Eye (tissue), 1 donor: ENCODE results near the gene CFAP299.
A peak's percentile ranks its signal among the peaks of the same experiment; 100 is the strongest.
"Not testable (repeated sequence)": the region's sequence is repeated elsewhere in the genome, so short reads cannot be mapped to it uniquely, and the experiment has no call there.

ENCODE experiments used
- DNase-seq: peaks from one replicate; pipeline ENCODE4 v3.0.0-alpha.2; 2015

Gene CFAP299

GRCh38 chr4:80611678-80611979 is 276.1 kb downstream of the CFAP299 start:
- DNase-seq: no peak

- peak; percentile 54 for DNase-seq
Observed at GRCh38 chr4:80613470-80613869, 277.9 kb downstream of the CFAP299 start.

GRCh38 chr4:80614319-80614718 is 278.8 kb downstream of the CFAP299 start:
- DNase-seq: no peak

- no peak for DNase-seq
Observed at GRCh38 chr4:80615099-80615498, 279.6 kb downstream of the CFAP299 start.

- no peak for DNase-seq
Observed at GRCh38 chr4:80619070-80619674, 283.6 kb downstream of the CFAP299 start.

DNA sequence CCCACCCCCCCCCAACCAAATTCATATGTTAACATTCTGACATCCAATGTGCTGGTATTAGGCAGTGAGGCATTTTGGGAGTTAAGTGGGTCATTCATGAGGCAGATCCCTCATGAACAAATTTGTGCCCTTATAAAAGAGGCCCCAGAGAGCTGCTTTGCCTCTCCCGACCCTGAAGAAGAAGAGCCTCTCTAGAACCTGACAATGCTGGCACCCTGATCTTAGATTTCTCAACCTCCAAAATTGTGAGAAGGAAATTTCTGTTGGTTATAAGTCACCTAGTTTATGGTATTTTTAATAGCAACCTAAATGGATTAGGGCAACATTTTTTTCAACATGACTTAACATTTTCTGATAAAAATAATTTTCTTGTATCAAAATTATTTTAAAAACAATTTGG is 296.3 kb downstream of the CFAP299 start:
- DNase-seq: no peak

DNA sequence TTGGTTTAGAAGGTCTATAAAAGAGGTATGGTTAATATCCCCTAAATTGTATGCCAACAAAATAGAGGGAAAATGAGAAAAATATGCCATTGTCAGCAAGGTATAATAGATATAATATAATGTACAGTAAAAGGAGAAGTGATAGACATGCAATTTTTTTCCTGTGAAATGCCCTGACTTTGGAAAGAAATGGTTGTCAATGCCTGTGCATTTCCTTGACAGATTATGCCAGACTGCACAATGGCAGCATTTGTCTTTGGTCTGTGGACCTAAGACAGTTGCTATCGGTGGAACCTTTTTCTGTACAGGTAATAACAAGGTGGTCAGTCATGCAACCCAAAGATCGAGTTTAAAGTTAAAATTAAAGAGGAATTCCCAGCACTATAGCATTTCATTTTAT is 301.7 kb downstream of the CFAP299 start:
- no peak for DNase-seq

GRCh38 chr4:80646061-80646460 is 310.5 kb downstream of the CFAP299 start:
- no peak for DNase-seq

GRCh38 chr4:80655662-80656061 is 320.1 kb downstream of the CFAP299 start:
- DNase-seq: no peak

DNA sequence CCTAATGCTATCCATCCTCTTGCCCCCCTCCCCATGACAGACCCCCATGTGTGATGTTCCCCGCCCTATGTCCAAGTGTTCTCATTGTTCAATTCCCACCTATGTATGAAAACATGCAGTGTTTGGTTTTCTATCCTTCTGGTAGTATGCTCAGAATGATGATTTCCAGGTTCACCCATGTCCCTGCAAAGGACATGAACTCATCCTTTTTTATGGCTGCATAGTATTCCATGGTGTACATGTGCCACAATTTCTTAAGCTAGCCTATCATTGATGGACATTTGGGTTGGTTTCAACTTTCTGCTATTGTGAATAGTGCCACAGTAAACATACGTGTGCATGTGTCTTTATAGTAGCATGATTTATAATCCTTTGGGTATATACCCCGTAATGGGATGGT is 334.6 kb downstream of the CFAP299 start:
- not testable (repeated sequence) for DNase-seq

DNA sequence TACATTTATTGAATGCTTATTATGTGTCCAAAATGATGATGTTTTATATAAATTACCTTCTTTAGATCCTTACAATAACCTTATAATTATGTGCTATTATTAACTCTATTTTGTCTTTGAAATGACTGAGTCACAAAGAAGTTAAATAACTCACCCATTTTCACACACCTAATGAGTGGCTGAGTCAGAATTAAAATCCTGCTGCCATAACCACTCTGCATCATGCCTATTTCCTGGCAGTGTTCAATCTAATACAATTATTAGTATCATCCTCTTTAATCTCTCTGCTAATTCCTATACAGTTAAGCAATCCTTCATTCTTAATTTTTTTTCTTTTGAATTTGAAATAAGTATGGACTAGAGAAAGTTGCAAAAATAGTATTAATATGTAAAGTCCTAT is 342.9 kb downstream of the CFAP299 start:
- no peak for DNase-seq

DNA sequence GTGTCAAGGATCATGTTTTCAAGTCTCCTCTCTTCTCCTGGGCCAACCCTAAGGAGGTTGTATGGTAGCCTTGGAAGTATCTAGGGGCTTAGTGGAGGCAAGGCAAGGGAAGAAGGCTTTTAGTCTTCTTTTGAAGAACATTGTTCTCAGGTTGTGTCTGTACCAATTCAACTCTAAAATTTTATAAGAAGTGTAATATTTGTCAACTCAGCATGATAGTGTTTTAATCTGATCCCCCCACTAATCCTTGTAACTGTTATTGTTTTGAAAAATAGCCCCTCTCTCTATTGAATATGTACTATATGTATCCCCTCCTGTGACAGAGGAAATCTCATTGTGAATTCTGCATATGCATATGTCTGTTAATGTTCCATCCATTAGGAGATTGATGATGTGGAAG is 345.4 kb downstream of the CFAP299 start:
- no peak for DNase-seq

GRCh38 chr4:80685214-80685613 is 349.7 kb downstream of the CFAP299 start:
- DNase-seq: peak; percentile 38

- DNase-seq: not testable (repeated sequence)
Observed at GRCh38 chr4:80687736-80688135, 352.2 kb downstream of the CFAP299 start.

DNA sequence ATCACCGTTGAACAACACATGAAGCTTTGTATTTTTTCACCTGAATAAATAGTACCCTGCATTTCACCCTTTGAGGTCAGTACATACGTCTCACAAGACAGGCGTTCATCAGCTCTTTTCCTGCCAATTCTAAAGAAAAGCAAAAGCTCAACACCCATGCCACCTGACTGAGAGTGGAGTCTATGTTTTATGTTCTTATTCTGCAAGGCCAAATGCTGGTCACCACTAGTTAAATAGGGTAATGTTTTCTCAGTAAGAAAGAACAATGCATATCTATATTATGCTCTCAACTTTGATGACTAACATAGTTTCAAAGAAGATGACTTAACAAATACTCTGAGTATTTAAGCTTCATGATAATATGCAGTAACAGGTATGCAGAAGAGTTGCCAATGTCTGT is 358.6 kb downstream of the CFAP299 start:
- no peak for DNase-seq

DNA sequence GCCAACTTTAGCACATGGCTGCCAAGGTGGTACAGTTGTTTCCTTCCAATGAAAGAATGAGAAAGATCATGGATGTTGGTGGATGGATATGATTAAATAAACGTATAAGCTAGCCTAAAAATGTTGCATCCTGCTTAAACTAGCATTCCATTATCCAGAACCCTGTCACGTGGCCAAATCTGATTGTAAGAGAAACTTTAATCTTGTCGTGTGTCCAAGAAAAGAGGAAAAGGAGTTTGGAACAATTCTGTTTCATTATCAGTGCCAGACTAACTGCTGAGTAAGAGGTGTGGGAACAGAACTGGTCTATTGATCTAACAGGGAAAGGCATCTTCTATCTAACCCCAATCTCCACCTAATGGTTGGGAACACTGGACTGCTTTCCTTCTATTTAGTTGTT is 369.8 kb downstream of the CFAP299 start:
- DNase-seq: no peak

DNA sequence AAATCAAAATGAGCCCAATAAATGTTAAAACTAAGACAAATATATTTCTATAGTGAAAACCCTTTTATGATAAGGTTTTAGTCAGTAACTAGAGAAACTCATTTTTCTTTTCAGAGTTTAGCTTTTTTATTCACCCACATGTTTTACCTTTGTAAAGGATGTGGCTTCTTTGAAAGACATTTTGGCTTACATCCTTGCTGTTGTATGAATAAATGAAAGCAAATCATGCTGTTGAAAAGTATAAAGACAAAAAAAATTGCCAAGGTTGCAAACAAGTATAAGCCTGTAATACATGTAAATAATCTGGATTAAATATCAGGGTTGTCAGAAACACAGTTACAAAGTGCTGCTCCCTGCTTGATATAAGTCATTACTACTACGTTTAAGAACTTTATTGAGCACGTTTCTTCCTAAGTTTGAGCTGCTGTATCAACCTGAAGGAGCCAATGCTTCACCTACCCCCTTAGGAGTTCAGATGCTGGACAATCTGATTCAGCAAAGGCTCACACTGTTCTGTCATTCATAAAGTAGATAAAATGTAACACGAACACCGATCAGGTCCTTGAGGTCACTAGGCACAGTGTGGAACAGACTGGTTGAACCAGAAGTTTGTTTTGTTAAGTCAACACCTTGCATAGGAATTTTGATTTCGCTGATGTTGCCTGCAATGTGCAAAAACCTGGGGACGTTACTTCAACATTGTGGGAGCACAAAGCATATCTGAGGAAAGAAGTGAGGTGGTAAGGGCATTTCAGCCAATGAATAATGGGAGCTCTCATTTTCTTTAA is 373.7 kb downstream of the CFAP299 start:
- no peak for DNase-seq

DNA sequence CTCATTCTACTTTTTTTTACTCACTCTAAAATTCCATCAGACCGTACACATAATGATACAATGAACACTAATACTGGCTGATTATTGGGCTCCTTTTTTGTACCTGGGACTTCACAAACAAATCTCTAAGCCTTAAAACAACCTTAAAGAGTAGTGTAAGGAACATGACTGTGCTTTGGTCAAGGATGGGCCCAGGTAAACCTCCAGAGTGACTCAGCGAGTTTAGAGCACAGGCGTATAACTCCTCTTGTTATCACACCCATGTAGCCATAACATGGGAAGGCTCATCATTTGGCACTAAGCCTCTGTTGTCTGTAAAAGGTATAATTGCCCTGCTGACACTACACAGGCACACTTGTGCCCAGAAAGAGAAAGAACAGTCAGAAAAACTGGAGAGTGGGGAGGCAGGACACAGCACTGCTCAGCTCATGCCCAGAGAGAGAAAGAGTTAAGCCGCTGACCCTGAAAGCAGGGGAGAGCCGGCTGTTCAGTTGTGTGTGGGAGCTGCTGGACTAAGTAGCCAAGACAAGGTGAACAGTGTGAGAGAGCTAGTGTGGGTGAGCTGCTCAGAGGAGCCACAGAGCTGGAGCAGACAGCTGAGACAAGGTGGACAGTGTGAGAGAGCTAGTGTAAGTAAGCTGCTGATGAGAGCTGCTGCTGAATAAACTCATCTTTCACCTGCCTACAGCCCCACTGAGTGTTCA is 375.4 kb downstream of the CFAP299 start:
- DNase-seq: no peak

- DNase-seq: no peak
Observed at GRCh38 chr4:80711956-80712355, 376.4 kb downstream of the CFAP299 start.

DNA sequence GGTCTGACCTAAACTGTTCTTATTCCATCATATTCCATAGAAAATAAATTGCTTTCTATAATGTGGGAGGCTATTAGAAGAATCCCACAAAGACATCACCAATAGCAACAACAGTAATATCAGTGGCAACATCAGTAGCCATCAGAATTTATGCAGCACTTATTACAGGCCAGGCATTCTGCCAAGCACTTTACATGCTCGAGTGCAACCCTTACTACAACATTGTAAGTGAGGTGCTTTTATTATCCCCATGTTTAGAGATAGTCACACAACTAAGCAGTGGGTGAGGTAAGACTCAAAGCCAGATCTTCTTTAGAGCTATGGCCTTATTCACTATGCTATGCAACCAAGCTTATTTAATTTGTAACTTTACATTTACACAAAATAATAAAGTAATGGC is 377.9 kb downstream of the CFAP299 start:
- DNase-seq: no peak

DNA sequence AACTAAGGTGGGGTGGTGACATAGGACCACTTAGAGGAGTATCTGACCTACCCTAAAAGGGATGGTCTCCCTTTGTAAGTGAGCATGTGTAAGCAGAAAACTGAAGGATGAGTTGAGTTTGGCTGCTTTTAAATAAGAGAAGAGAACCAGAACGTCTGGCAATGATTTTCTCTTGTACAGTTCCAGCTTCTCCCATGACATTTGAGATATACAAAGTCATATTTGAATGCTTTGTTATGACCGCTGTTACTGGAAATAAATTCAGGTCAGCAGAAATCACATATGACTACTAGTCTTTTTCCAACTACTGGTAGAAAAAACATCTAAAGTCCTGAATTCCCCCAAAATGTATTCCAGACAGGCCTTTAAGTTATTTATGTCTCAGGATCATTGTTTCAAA is 381.7 kb downstream of the CFAP299 start:
- no peak for DNase-seq

GRCh38 chr4:80726471-80726870 is 390.9 kb downstream of the CFAP299 start:
- peak; percentile 27 for DNase-seq

GRCh38 chr4:80730158-80730557 is 394.6 kb downstream of the CFAP299 start:
- no peak for DNase-seq

DNA sequence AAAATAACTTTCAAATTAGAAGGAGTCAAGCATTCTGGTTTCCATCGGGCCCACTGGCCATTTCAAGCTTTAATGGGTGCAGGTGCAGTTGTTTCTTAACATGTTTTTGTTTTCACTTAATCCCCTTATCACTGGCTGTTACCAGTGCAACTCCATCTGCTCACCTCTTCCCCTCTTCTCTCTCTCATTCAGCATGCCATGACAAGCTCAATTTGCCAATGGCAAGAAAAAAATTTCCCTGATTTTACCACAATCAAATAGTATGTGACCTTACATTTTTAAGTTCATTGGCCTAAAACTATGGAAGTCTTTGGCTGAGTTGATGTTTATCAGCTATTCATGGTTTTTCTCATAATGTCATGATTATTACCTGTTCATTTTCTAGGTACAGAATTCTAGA is 395.9 kb downstream of the CFAP299 start:
- no peak for DNase-seq
